RWPE1 (cell line): ENCODE data around the gene CATSPERZ.
"Not testable (repeated sequence)": the region's sequence is repeated elsewhere in the genome, so short reads cannot be mapped to it uniquely, and the experiment has no call there.

Experiments
- CTCF ChIA-PET: fragments of 350-600 bp; sonication (Branson Sonifier 250); formaldehyde crosslinking; extraction: SDS; loops from one replicate; lab custom pipeline; 2021; lab: Yijun Ruan, JAX
- POLR2A ChIA-PET: fragments of 400-600 bp; formaldehyde crosslinking; extraction: SDS; loops from one replicate; lab custom pipeline; 2020; ENCODE audit warnings: antibody characterized with exemption; ENCODE audit not compliant: low non-redundant PET; lab: Yijun Ruan, JAX
- DNase-seq: peaks from one replicate; pipeline ENCODE4 v3.0.0; 2012; ENCODE audit warnings: low spot score
- H3K27ac ChIP-seq: fragments of 450-650 bp; 2 replicates; pipeline ENCODE4 v1.5.1; 2017
- TF ChIP-seq, protein P1 (sequence below): fragments of 450-650 bp; conservative IDR thresholded peaks from 2 replicates; pipeline ENCODE4 v1.5.1; 2017; ENCODE audit warnings: low read depth, mild to moderate bottlenecking

CATSPERZ gene

DNA sequence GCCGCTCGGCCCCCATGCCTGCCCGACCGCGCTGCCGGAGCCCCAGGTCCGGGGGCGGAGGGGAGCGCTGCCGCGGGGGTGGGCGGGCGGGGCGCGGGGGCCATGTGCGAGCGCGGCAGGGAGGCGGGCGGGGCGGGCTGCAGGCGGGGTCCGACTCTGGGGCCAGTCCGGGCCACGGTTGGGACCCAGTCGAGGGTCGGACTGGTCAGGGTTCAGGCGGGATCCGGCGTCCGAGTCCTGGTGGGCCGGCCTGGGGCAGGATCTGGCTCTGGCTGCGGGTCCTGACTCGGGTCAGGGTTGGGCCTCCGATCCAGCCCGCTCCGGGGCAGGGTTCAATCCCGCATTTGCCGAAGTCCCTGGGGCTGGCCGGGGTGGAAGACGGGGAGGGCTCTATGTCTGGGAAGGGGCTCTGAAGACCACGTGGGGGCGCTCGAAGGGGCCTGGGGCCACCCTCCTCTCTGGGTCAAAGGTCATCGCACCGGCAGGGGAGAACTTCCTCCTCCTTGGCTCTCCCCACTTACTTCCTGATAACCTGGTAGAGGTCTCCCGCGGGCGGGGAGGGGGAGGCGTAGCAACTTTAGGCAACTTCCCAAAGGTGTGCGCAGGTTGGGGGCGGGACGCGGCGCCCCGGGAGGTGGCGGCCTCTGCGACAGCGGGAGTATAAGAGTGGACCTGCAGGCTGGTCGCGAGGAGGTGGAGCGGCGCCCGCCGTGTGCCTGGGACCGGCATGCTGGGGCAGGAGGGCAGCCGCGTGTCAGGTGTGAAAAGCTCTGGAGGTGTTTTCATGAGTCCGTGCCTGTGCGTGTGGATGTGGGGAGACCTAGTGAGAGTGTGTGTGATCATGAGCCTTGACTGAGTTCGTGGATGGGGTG is 5.8 kb downstream of the CATSPERZ start:
- ChIA-PET CTCF (interaction anchor here (0.6 to 0.9 kb wide), 7 partner anchors 24 to 117 kb away, joined by 3 to 6 read pairs (median 4); no protein-coding TSS in a partner anchor), POLR2A (interaction anchor here (2.0 kb wide), 1 partner anchor 12 kb away, joined by 9 read pairs; the partner anchor contains the start of genes PRDX5 and TRMT112)
- peak overlapping the region; percentile 100 for H3K27ac ChIP-seq
- DNase-seq, result no peak
- TF ChIP-seq, protein P1, sequence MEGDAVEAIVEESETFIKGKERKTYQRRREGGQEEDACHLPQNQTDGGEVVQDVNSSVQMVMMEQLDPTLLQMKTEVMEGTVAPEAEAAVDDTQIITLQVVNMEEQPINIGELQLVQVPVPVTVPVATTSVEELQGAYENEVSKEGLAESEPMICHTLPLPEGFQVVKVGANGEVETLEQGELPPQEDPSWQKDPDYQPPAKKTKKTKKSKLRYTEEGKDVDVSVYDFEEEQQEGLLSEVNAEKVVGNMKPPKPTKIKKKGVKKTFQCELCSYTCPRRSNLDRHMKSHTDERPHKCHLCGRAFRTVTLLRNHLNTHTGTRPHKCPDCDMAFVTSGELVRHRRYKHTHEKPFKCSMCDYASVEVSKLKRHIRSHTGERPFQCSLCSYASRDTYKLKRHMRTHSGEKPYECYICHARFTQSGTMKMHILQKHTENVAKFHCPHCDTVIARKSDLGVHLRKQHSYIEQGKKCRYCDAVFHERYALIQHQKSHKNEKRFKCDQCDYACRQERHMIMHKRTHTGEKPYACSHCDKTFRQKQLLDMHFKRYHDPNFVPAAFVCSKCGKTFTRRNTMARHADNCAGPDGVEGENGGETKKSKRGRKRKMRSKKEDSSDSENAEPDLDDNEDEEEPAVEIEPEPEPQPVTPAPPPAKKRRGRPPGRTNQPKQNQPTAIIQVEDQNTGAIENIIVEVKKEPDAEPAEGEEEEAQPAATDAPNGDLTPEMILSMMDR, result peak; percentile 50

DNA sequence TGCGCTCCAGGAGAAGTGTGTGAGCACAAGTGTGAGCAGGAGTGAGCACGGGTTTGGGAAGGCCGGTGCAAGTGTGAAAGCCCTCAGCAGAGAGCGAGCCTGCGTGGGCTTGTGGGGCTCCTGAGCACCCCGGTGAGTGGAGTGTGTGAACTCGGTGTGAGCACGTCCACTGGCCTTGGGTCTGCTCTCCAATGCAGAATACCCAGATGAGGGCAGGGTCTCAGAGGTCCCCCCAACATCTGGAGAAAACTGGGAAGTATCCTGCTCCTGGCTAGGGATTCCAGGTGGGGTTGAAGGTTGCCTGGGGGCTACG is 6.4 kb downstream of the CATSPERZ start:
- TF ChIP-seq, protein P1, result no peak
- CTCF ChIA-PET, result interaction anchor here (0.6 to 0.9 kb wide), 5 partner anchors 26 to 116 kb away, joined by 3 to 6 read pairs (median 3); no protein-coding TSS in a partner anchor
- H3K27ac ChIP-seq, result peak overlapping the region; percentile 100
- DNase-seq, result no peak
- POLR2A ChIA-PET, result interaction anchor here (1.1 kb wide), 1 partner anchor 35 kb away, joined by 3 read pairs; no protein-coding TSS in a partner anchor

DNA sequence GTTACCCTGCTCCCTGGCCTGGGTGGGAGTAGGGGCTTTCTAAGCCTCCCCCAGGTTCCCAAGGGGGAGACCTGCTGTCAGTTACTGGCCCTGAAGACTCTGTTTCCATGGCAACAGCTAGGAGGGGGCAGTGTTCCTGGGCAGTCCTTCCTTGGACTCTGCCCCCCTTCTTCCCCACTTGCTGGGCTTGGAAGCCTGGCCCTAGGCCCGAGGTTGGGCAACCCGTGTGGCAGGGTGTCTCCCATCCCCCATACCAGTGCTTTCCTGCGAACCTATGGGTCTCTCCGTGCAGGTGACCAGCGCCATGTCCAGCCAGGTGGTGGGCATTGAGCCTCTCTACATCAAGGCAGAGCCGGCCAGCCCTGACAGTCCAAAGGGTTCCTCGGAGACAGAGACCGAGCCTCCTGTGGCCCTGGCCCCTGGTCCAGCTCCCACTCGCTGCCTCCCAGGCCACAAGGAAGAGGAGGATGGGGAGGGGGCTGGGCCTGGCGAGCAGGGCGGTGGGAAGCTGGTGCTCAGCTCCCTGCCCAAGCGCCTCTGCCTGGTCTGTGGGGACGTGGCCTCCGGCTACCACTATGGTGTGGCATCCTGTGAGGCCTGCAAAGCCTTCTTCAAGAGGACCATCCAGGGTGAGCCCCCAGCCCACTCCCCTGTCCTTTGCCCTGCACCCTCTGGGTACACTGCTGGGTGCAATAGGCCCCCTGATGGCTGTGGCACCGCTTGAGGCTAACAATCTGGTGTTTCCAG is 6.9 kb downstream of the CATSPERZ start:
- POLR2A ChIA-PET, result interaction anchor here (0.6 to 1.1 kb wide), 2 partner anchors 35 to 122 kb away, joined by 3 to 8 read pairs; no protein-coding TSS in a partner anchor
- TF ChIP-seq, protein P1, result no peak
- no peak for DNase-seq
- CTCF ChIA-PET, result interaction anchor here (0.6 to 0.9 kb wide), 5 partner anchors 25 to 116 kb away, joined by 3 to 6 read pairs (median 4); no protein-coding TSS in a partner anchor
- peak overlapping the region; percentile 100 for H3K27ac ChIP-seq

DNA sequence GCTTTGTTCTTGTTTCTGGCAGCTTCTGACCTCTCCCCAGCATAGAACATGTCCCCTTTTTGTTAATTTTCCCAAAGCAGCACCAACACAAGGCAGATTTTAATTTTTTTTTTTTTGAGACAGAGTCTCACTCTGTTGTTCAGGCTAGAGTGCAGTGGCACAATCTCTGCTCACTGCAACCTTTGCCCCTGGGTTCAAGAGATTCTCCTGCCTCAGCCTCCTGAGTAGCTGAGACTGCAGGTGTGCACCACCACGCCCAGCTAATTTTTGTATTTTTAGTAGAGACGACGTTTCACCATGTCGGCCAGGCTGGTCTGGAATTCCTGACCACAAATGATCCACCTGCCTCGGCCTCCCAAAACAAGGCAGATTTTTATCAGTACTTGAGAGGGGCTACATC is 7.6 kb downstream of the CATSPERZ start:
- peak overlapping the region; percentile 100 for H3K27ac ChIP-seq
- CTCF ChIA-PET, result interaction anchor here (0.7 kb wide), 1 partner anchor 41 kb away, joined by 4 read pairs; no protein-coding TSS in a partner anchor
- POLR2A ChIA-PET, result interaction anchor here (0.6 to 1.1 kb wide), 2 partner anchors 36 to 123 kb away, joined by 3 to 8 read pairs; no protein-coding TSS in a partner anchor
- DNase-seq, result not testable (repeated sequence)

DNA sequence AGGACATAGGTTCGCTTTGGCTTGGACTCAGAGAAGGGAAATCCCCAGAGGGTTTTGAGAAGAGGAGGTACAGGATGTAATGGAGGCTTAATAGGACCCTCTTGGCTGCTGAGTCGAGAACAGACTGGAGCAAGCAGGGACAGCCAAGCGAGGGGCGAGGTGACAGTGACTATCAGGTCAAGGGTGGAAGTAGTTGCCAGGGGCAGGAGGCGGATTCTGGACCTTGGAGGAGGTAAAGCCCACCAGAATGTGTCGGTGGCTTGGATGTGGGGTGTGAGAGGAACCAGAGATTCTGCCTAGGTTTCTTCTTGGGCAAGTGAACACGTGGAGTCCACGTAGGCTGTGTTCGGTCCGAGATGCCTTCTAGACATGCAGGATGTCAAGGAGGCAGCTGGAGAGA is 12.8 kb downstream of the CATSPERZ start:
- ChIA-PET POLR2A (no interaction called here), CTCF (interaction anchor here (0.9 kb wide), 1 partner anchor 12 kb away, joined by 3 read pairs; no protein-coding TSS in a partner anchor)
- TF ChIP-seq, protein P1, result no peak

DNA sequence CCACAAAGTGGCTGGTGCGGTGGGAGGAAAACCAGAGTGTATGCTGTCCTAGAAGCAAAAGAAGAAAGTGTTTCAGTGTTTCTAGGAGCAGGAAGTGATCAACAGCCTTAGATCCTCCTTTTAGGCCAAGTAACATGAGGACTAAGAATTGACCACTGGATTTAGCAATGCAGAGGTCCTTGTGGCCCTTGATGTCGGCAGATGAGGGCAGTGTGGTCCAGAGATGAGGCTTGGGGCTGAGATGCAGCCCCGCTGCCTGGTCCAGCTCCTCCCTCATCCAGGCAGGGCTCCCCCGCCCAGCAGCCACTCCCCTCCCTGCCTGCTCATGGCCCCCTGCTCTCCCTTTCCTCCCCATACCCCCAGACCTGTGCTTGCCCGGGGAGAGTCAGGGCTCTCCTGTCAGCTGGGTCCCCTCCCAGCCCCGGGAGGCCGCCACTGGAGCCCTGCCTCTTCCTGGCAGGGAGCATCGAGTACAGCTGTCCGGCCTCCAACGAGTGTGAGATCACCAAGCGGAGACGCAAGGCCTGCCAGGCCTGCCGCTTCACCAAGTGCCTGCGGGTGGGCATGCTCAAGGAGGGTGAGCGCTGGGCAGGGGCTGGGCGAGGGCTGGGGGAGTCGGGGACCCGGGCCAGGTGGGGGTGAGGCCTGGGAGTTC is 13.5 kb downstream of the CATSPERZ start:
- ChIA-PET POLR2A (no interaction called here), CTCF (interaction anchor here (0.6 to 0.9 kb wide), 2 partner anchors 12 to 62 kb away, joined by 3 read pairs; no protein-coding TSS in a partner anchor)
- DNase-seq, result no peak
- TF ChIP-seq, protein P1, result no peak
- H3K27ac ChIP-seq, result peak overlapping the region; percentile 100

More for the DNA sequence above, 12.8 kb downstream of the CATSPERZ start:
- DNase-seq, result no peak
- H3K27ac ChIP-seq, result peak overlapping the region; percentile 100
